DND-41 (cell line): ENCODE data around the gene ZNF503.

Experiments
- ATAC-seq: fragments of 200-7000 bp; cut with Tn5 transposase; 3 replicates; pipeline ENCODE4 v1.9.1; 2021; ENCODE audit warnings: low read depth; ENCODE audit not compliant: insufficient read depth
- DNase-seq: peaks from one replicate; pipeline ENCODE4 v3.0.0-alpha.2; 2020
- H2AFZ ChIP-seq: 2 replicates; pipeline ENCODE4 v1.6.0; 2012; ENCODE audit warnings: low read depth, low read length
- H3K27ac ChIP-seq: 2 replicates; pipeline ENCODE4 v1.5.1; 2012; ENCODE audit warnings: low read length, inconsistent platforms
- H3K27me3 ChIP-seq: fragments of 200-600 bp; sonication (generic); 2 replicates; pipeline ENCODE4 v1.6.0; 2012; ENCODE audit warnings: low read length, mild to moderate bottlenecking, inconsistent platforms; ENCODE audit not compliant: insufficient read depth, poor library complexity
- H3K36me3 ChIP-seq: 2 replicates; pipeline ENCODE4 v1.5.1; 2012; ENCODE audit warnings: low read length, inconsistent platforms; ENCODE audit not compliant: insufficient read depth
- H3K4me1 ChIP-seq: 2 replicates; pipeline ENCODE4 v1.5.1; 2012; ENCODE audit warnings: mild to moderate bottlenecking, low read length; ENCODE audit not compliant: insufficient read depth
- H3K4me2 ChIP-seq: 2 replicates; pipeline ENCODE4 v1.6.0; 2012; ENCODE audit warnings: mild to moderate bottlenecking, moderate library complexity, low read length, inconsistent platforms; ENCODE audit not compliant: insufficient read depth
- H3K4me3 ChIP-seq, 2 experiments: fragments of 200-600 bp in 1 of 2; shearing (Covaris generic) in 1 of 2; 2 replicates each; pipeline ENCODE4 v1.5.1; 2012 to 2016; ENCODE audit warnings: inconsistent platforms in 2 of 2, low read length in 2 of 2, mild to moderate bottlenecking in 2 of 2, low read depth in 1 of 2, moderate library complexity in 1 of 2
- H3K79me2 ChIP-seq: 2 replicates; pipeline ENCODE4 v1.6.0; 2012; ENCODE audit warnings: low read length, inconsistent platforms; ENCODE audit not compliant: insufficient read depth
- H3K9ac ChIP-seq: 2 replicates; pipeline ENCODE4 v1.6.0; 2012; ENCODE audit warnings: low read depth, mild to moderate bottlenecking, inconsistent platforms, low read length, moderate library complexity
- H3K9me3 ChIP-seq: 2 replicates; pipeline ENCODE4 v1.5.1; 2012; ENCODE audit warnings: low read length, moderate library complexity, mild to moderate bottlenecking, inconsistent platforms; ENCODE audit not compliant: insufficient read depth, severe bottlenecking
- H4K20me1 ChIP-seq: 2 replicates; pipeline ENCODE4 v1.6.0; 2012; ENCODE audit warnings: low read length; ENCODE audit not compliant: insufficient read depth
- CTCF ChIP-seq: IDR thresholded peaks from 2 replicates; pipeline ENCODE4 v1.5.1; 2012; ENCODE audit warnings: borderline replicate concordance, low read length, moderate library complexity, mild to moderate bottlenecking; ENCODE audit not compliant: poor library complexity, severe bottlenecking; ENCODE audit errors: extremely low read depth
- EZH2 ChIP-seq: IDR thresholded peaks from 3 replicates; pipeline ENCODE4 v1.6.1; 2012; ENCODE audit warnings: borderline replicate concordance, low read depth, mild to moderate bottlenecking, moderate library complexity, low read length, inconsistent platforms; ENCODE audit not compliant: severe bottlenecking

The ZNF503 gene

GRCh38 chr10:75355706-75356105, 45.9 kb downstream of the ZNF503 start:
- H3K36me3 ChIP-seq = no peaks in the 10 kb centered on the region
- H3K9ac ChIP-seq = no peak overlapping the region
- H3K9me3 ChIP-seq = no peaks in the 10 kb centered on the region
- no peaks in the 10 kb centered on the region for H3K4me1 ChIP-seq
- no peaks in the 10 kb centered on the region for H3K27me3 ChIP-seq
- H3K4me2 ChIP-seq = no peak overlapping the region
- no peak overlapping the region for H3K27ac ChIP-seq
- H4K20me1 ChIP-seq = no peaks in the 10 kb centered on the region
- no peak for DNase-seq
- no peak overlapping the region for H2AFZ ChIP-seq
- no peak overlapping the region for H3K4me3 ChIP-seq
- H3K79me2 ChIP-seq = no peaks in the 10 kb centered on the region
- no peak for ATAC-seq
- no peak for TF ChIP-seq EZH2
- TF ChIP-seq CTCF = no peak

- TF ChIP-seq CTCF = no peak
- no peak for TF ChIP-seq EZH2
- Histone ChIP-seq H4K20me1 (no peaks in the 10 kb centered on the region), H3K4me3 (no peak overlapping the region), H3K4me1 (no peaks in the 10 kb centered on the region), H3K9ac (no peak overlapping the region), H3K27ac (no peak overlapping the region), H3K79me2 (no peaks in the 10 kb centered on the region), H3K36me3 (no peaks in the 10 kb centered on the region), H3K9me3 (no peaks in the 10 kb centered on the region), H2AFZ (no peak overlapping the region), H3K27me3 (no peaks in the 10 kb centered on the region), H3K4me2 (no peak overlapping the region)
- DNase-seq (no peak), ATAC-seq (no peak)
Observed at GRCh38 chr10:75353183-75353582, 48.4 kb downstream of the ZNF503 start.

- H3K9me3 ChIP-seq = no peaks in the 10 kb centered on the region
- H3K4me3 ChIP-seq = no peak overlapping the region
- no peak for ATAC-seq
- no peak for DNase-seq
- H2AFZ ChIP-seq = no peak overlapping the region
- H3K9ac ChIP-seq = no peak overlapping the region
- H3K27me3 ChIP-seq = no peaks in the 10 kb centered on the region
- H4K20me1 ChIP-seq = no peaks in the 10 kb centered on the region
- TF ChIP-seq EZH2 (no peak), CTCF (no peak)
- no peak overlapping the region for H3K27ac ChIP-seq
- no peaks in the 10 kb centered on the region for H3K36me3 ChIP-seq
- no peaks in the 10 kb centered on the region for H3K79me2 ChIP-seq
- no peaks in the 10 kb centered on the region for H3K4me1 ChIP-seq
- H3K4me2 ChIP-seq = no peak overlapping the region
Observed at GRCh38 chr10:75352650-75353049, 48.9 kb downstream of the ZNF503 start.

- Histone ChIP-seq H3K9me3 (no peaks in the 10 kb centered on the region), H2AFZ (no peak overlapping the region), H3K4me2 (no peak overlapping the region), H4K20me1 (no peaks in the 10 kb centered on the region), H3K27ac (no peak overlapping the region), H3K27me3 (no peaks in the 10 kb centered on the region), H3K36me3 (no peaks in the 10 kb centered on the region), H3K4me1 (no peaks in the 10 kb centered on the region), H3K9ac (no peak overlapping the region), H3K4me3 (no peak overlapping the region), H3K79me2 (no peaks in the 10 kb centered on the region)
- DNase-seq (no peak), ATAC-seq (no peak)
- TF ChIP-seq EZH2 (no peak), CTCF (no peak)
Observed at GRCh38 chr10:75351637-75352036, 49.9 kb downstream of the ZNF503 start.
